Thyroid gland (tissue), 4 donors: ENCODE data around the gene FASTKD3.

Source experiments
- CTCF ChIP-seq, 6 experiments: fragments of 200-600 bp in 3 of 6; fragments of 450-650 bp in 3 of 6; sonication (generic) in 3 of 6; IDR thresholded peaks; one replicate each; pipeline ENCODE4 v1.5.1; 2016 to 2019; ENCODE audit warnings: antibody characterized with exemption in 6 of 6, mild to moderate bottlenecking in 2 of 6, inconsistent platforms in 1 of 6, moderate library complexity in 1 of 6
- POLR2A ChIP-seq, 2 donors: fragments of 450-650 bp; IDR thresholded peaks; one replicate each; pipeline ENCODE4 v1.6.1; 2017; ENCODE audit warnings: antibody characterized with exemption in 2 of 2, mild to moderate bottlenecking in 2 of 2, moderate library complexity in 1 of 2

- TF ChIP-seq CTCF (IDR thresholded peaks at IDR 0.05): no peak
- TF ChIP-seq POLR2A (IDR thresholded peaks at IDR 0.05): no peak
Measured at GRCh38 chr5:7888901-7889300, 20.1 kb upstream of the FASTKD3 start.
